ENCODE results near the gene GAPDH.
A peak's percentile ranks its signal among the peaks of the same experiment; 100 is the strongest.
"Not testable (repeated sequence)": the region's sequence is repeated elsewhere in the genome, so short reads cannot be mapped to it uniquely, and the experiment has no call there.

Gene GAPDH

DNA sequence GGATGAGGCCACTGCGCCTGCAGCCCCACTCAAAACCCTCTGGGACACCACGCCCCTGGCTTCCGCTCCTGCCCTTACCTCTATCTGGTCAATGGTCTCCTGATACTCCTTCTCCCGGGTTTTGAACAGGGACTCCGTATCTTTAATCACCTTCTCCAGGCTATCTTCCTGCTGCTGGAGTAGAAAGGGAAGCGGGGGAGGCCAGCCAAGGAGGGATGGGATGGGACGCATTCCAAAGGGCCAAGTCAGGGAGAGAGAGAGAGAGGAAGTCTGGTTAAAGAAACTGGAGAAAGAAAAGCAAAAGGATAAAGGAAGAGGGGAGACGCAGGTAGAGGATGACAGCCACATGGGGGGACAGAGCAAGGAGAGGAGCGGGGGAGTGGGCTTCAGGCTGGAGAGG lies 13.7 kb downstream of the GAPDH start:
- no peak for DNase-seq

DNA sequence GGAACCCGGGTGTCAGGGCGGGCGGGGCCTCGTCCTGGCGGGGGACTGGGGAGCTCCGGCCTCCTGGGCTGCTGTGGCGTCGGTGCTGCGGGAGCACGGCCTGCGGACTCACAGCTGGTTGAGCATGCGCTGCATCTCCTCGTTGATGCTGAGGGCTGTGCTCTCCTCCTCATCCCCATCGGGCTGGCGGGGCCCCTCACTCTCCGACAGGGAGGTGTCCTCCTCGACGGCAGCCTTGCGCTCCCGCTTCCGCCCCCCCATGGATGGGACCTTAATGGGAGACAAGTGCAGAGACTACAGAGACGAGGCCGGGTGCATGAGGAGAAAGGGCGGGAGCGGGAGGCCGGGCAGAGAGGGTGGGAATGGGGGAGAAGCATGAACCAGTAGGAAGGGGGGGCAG lies 14.2 kb downstream of the GAPDH start:
- no peak for DNase-seq

DNA sequence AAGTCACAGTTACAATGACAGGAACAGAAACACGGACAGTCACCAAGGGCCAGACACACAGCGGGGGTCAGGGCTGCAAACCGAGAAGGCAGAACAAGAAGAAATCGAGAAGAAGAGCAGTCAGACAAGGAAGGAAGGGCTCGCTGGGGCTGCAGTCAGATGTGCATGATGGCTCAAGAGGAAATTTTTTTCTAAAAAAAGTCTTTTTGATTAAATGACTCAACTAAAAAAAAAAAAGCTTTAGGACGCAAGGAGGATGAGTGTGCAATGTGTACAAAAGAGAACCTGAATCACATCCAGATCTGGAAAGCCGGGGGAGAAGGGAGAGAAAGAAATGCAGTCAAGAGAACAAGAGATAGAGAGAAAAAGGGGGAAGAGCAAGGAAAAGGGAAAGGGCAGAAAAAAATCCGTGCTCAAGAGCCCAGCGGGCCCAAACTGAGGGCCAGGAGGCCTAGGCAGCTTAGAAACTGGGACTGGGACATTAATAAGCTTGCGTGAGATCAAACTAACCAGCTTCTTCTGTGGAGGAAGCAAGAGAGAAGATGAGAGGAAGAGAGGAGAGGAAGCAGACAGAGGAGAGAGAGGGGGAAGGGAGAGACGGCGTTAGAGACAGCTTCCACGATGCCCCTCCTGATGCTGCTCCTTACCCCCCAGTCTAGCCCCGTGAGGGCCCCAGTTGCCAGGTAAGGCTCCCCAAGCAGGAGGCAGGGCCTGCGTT lies 14.8 kb downstream of the GAPDH start:
- DNase-seq: no peak

DNA sequence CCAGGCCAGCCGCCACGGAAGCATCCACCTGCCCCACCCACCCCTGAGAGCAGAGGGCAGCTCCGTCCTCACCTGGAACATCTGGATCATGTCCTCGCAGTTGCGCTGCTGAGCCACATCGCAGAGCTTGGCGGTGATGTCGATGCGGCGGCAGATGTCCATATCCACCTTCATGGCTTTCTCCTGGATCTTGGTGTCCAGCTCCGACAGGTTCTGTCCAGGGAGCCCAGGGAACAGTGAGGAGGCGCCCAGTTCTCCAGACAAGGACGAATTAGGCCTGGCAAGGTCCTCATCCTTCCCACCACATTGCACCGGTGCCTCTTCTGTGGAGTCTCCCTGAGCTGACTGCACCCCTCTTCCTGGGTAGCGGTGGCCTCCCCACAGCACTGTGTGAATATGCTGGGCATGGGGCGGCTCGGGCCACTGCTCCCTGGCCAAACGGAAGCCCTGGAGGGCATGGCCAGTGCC lies 15.4 kb downstream of the GAPDH start:
- DNase-seq: no peak

DNA sequence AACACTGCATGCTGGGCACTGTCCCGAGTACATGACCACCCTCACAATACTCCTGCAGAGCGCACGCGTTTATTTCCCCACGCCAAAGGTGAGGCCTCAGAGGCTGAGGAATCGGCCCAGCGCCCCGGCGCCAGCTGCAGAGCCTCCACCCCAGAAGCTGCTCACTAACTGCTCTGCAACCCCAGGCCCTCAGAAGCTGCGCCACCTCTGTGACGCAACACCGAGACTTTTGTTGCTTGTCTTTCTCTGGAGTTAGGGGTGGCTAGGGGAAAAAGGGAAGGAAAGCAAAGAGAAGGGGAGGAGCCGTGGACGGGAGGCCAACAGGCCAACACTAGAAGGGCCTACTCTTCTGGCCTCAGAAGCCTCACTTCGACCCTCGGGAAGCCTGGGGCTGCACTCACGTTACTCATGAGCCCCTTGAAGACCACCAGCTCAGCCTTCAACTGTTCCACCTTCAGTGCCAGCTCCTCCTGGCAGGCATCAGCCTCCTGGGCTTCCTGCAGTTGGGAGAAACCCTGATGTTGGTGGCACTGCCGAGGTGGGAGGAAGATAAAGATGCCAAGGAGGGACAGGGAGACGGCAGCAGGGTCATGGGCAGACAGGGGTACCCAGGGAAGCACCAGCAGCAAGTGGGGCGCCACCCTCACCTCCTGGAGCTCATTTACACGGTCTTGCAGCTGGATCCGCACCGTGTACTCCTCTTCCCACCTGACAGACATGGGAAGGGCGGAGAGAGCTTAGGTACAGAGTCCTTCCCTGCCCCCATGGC lies 16.2 kb downstream of the GAPDH start:
- no peak for DNase-seq

DNA sequence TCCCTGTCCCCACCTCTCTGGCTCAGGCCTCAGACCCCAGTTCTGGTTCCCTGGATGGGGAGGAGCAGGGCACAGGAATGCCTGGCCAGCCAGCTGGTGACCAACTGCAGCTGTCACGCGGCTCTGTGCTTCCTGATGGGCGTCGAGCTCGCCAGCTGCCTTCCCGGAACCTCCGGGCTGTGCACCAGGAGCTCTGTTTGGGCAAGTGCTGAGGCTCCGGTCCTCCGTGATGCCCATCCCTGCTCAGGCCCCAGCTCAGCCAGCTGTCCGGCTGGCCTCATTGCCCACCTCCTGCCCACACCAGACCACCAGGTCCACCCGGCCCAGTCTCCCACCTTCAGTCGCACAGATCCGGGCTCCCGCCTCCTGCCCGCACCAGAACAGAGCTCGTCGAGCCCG lies 16.7 kb downstream of the GAPDH start:
- DNase-seq: no peak

DNA sequence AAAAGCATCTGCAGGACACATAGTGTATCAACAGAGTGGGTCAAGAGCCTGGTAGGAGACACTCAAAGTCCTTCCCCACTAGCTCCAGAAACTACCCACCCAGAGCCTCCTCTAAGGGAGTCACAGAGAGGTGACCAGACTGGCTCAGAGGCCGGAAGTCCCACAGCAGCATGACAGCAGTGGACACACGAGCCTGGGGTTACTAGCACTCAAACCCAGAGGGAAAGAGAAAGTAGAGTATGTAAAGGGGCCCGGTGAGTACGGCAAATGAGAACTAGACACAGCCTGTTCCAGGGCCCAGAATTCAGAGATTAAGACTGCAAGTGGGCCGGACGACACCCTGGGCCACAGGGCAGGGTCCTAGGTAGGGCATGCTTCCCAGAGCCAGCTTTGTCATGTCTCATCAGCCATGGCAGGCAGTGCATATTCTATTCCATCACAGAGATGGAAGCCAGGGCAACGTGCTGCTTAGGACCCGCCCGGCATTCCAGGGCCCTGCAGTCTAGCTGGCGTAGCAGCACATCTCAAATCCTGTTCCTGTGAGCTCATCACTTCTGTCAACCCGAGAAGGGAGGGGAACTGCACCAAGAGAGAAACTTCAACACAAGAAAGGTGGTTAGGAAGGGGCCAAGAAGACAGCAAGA lies 17.3 kb downstream of the GAPDH start:
- no peak for DNase-seq

DNA sequence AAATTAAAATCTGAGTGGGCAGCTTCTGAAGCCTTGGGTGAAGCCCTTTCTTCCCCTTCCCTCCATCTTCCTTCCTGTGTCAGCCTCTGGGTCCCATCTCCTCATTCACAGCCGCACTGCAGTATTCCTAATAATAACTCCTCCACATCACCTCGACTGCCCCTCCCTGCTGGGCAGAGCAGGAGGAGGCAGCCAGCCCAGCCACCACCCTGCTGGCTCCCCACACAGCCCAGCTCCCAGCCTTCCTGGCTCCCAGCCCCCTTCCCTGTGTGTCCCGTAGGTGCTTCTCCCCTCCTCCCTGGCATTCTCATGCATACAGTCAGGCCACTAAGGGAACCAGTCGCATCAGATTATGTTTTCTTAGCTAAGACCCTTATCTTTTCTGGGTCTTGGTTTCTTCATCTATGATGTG lies 17.8 kb downstream of the GAPDH start:
- no peak for DNase-seq

DNA sequence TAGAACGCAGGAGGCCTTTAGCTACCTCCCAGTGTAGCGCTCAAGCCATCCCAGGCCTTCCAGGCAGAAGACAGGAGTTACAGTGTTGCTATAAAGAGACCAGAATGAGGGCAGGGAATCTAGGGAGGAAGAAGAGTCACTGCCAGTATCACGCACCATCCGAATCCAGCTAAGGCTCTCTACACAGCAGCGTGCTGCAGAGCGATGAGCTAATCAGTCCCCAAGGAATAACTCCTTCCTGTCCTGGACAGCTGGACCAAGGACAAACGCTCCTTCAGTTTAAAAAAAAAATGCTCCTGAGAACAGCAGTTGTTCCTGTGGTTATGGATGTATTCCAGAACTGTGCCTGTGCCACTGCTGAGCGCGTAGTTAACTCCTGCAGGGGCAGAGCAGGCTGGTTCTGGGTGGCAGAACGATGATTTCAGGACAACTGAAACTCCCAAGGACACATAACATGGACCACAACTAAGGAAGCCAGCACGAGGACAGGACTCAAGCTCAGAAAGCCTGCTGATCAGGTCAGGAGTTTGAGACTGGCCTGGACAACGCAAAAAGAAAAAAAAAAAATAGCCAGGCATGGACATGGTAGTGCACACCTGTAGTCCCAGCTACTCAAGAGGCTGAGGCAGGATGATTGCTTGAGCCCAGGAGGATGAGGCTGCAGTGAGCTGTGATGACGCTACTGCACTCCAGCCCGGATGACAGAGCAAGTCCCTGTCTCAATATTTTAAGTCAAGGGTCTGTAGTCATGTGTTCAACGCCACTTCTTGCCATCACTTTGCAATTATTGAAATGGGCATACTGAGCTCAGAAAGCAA lies 18.9 kb downstream of the GAPDH start:
- no peak for DNase-seq

DNA sequence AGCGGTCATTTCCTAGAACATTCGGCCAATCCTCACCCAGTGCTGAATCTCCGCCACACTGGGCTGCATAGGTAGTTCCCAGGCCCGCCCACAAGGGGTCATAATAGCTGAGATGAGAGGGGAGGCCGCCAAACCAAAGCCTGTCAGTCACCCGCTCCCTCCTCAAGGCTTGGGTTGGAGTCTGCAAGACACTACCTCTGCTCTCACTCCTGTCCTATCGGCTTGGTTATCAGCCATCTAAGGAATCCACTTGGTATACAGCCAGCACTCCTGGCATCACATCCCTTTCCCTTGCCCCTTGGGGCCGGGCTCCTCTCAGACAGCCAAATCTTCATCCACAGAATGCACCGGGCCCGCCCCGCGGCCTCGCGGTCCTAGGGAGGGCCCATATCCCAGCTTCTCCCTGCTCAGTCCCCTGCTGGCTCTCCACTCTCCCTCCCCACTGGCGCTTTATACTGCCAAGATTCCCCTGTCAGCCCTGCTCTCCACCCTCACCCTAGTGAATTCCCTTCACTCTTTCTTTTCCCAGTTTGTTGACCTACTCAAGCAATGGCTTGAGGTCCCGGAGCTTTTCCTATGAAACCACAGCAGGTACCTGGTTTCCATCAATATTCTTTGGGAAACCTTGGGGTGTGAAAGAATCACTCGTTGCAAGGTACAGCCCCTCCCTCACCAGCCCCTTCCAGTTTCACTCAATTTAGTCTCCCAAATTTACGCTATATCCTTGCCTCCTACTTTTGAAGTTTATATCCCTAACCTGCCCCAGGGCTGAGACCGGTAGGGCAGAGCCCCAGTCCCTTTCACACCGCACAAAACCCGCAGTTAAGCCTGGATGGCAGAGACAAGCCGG lies 20.1 kb downstream of the GAPDH start:
- peak; percentile 89 for DNase-seq

DNA sequence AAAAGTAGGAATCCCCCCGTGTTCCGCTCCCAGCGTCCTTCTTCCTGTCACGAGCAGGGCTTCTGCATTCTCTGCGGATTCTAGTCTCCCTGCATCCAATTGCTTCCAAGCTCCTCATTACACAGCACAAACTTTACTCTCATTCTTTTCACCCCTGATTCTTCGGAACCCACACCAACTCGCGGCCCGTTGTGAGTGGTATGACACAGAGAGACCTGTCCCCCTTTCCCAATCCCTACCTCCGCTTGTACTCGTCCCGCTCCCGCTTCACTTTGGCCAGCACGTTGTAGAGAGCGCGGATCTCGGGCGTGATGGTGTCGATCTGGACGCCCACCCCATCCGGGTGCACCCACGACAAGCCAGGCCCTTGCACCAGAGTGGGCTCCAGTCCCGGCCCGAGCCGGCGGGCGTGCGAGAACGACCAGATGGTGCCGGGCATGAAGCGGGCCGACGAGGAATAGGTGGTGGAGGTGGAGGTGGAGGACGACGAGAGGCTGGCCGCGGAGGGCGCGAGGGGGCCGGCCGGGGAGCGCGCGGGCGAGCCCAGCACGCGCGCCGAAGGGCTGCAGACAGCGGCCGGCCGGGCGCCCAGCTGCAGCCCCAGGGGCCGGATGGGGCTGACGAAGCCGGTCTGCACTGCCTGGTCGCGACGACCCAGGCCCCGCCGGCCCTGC lies 20.8 kb downstream of the GAPDH start:
- no peak for DNase-seq

DNA sequence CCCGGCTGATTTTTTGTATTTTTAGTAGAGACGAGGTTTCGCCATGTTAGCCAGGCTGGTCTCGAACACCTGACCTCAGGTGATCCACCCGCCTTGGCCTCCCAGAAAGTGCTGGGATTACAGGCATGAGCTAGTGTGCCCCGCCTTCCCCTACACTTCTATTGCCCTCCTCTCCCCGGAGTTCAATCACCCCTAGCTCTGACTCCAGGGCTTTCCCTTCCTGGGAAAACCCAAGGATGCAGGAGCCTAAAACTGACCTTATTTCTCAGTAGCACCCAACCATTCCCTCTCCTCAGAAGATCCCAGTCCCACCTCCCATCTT lies 22.1 kb downstream of the GAPDH start:
- DNase-seq: not testable (repeated sequence)

DNA sequence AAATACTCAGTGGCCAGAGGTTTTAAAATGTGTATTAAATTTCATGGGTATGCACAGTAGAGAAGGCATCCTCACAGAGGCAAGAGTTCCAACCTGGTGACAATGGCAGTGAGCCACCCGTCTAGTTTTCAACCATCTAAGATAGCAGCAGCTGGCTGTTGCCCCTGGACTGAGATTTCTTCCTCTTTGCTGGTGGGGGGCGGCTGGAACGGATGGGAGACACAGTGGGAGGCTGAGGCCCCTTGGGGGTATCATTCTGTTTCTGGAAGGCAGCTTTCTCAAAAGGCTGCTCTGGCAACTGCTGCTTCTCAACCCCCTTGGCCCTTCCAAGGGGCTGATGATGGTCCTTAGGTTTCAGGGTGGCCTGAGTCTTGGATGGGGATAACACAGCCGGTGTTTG lies 22.5 kb downstream of the GAPDH start:
- no peak for DNase-seq

DNA sequence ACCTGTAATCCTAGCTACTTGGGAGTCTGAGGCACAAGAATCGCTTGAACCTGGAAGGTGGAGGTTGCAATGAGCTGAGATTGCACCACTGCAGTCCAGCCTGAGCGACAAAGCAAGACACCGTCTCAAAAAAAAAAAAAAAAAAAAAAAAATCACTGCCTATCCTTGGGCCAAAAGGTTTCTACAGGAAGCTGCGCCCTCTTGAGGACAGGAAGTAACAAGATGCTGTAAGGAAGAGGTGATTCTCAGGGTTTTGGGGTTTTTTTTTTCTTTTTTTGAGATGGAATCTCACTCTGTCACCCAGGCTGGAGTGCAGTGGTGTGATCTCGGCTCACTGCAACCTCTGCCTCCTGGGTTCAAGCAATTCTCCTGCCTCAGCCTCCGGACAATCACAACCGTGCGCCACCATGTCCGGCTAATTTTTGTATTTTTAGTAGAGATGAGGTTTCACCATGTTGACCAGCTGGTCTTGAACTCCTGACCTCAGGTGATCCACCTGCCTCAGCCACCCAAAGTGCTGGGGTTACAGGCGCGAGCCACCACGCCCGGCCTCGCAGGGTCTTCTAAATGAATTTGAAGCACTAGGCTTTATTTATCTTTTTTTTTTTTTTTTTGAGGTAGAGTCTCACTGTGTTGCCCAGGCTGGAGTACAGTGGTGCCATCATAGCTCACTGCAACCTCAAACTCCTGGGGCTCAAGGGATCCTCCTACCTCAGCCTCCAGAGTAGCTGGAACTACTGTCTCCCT lies 23.9 kb downstream of the GAPDH start:
- DNase-seq: peak; percentile 79

DNA sequence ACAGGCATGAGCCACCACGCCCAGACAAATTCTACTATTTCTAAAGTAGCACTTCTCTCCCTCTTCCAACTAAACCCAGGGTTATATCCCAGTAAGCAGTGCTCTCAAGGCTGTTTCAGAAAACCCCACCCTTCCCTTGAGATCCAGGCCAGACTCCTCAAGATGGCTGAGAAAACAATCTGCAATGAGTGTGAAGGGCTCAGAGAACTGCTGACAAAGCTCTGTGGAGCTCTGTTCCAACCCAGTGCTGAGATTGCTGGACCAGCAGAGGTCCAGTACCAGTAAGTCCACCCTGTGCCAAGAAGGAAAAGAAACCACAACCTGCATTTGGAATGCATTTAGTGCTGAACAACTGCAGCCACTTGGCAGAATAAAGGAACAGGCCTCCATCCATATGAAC lies 25.2 kb downstream of the GAPDH start:
- DNase-seq: no peak

DNA sequence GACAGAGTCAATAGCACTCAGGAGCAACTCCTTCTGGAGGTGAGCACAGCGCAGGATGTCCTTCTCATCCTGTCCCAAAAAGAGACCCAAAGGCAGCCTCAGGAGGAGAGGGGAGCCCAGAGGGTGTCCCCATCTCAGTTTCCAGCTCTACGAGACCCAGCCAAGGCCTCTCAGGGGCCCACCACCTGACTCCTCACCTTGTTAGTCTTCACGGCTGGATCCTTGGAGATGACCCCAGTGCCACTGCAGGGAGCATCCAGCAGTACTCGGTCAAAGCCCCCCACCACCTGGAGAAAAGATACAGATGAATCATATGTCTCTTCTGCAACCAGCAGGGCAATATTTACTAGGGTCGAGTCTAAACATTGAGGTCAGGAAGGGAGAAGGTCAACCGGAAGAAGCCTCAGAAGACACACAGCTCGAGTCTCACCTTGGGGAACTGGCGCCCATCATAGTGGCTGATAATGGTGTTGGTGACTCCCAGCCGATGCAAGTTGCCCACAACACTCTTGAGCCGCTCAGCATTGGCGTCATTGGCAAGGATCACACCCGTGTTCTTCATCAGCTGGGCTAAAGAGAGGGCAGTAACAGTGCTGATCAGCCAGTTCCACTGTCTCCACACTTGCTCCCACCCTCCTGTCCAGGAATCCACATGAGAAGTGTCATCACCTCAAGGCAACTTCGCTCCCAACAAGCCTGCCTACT lies 26.3 kb downstream of the GAPDH start:
- DNase-seq: no peak

DNA sequence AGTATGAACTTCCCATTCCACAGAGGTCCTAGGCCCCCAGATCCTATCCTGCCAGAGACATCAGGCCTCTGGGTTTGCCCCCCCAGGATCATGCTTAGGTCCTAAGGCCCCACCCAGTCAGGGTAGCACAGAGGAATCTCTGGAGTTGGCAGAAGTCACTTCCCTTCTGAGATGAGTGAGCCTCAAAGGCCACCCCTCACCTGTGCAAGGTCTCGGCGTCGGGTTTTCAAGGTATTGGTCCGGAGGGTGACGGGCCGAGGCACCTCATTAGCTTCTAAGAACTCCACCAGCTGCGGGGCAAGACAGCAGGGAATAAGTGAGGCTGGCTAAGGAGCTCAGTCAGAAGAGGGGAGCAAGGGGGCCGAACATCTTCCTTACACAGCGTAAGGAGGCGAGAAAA lies 28.6 kb downstream of the GAPDH start:
- no peak for DNase-seq

DNA sequence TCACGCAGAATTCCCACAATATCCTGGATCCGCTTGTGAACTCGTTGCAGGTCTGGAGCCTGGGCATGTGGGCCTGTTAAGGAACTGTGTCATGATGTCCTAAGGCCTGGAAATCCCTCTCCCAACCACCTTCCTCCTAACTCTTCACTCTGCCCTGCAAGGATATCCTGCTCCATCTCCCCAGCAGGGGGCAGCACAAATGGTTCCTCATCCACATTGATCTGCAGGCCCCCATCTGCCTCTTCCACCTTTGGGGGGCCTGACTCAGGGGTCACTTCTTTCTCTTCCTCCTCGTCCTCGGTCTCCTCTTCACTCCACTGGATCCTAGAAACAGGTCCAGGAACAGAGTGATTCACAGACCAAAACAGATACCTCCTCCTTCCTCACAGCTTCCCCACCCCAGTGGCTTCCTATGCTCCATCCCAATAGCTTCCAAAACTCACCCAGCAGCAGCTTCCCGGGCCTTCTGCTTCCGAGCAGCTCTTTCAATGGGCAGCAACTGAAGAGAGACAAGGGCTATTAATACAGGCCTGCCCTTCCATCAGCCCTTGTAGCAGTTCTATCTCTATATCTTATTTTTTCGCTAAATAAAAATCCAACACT lies 29.2 kb downstream of the GAPDH start:
- peak; percentile 66 for DNase-seq

DNA sequence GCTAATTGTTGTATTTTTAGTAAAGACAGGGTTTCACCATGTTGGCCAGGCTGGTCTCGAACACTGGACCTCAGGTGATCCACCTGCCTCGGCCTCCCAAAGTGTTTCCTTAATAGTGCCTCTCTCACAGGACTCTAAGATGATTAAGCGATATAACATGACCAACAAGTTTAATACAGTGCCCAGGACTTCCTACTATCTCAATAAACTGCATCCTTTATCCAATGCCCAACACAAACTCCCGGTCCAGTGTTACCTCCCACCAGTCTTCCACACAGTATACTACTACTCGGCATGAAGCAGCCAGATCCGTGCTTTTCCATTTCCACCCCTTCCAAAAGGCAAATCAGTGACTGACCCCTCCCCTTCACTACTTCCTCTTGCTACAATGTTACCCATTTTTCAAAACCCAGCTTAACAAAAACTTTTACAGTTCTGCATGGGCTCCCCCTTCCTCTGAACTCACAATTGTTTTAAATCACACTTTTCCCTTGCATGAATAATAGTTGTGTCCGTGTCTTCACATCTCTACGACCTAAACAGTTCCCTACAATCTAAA lies 32.9 kb downstream of the GAPDH start:
- DNase-seq: no peak

DNA sequence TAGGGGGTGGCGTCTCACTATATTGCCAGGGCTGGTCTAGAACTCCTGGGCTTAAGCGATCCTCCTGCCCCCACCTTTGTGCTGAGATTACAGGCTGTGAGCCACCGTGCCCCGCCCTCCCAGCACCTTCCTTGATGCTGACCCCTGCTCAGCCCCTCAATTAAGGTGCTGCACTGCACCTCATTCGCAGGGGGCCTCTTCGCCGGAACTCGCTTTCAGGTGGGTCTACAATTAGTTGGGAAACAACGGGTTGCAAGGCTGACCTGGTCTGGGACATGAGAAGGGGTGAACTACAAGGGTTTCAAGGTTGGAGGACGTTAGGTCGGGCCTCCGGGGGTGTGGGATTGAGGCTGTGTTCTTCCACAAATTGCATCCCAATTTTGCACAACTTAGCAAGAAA lies 35.0 kb downstream of the GAPDH start:
- no peak for DNase-seq

All from activated CD4-positive, alpha-beta T cell treated with anti-CD3 and anti-CD28 coated beads, Interleukin-10, Interleukin-2, amounts not matched to agents 100 ng/mL and 50 ng/mL, durations not matched to agents 16 hours and 8 hours (primary cell).